SK-N-SH (cell line): Measurements from ENCODE around the gene SMC1A. TPM values are rescaled to one million over a fixed set of nuclear protein-coding genes. Genes with fewer than 3 reads are reported as not detected.

Experiments used
- CTCF ChIA-PET: fragments of 300-600, 350-600 bp; formaldehyde crosslinking; extraction: SDS; loops from one replicate; lab custom pipeline; 2021; lab: Yijun Ruan, JAX
- POLR2A ChIA-PET: fragments of 350-600 bp; sonication (Branson Sonifier 250); formaldehyde crosslinking; extraction: SDS; loops from one replicate; lab custom pipeline; 2020; ENCODE audit warnings: antibody characterized with exemption, inconsistent platforms; lab: Yijun Ruan, JAX
- DNase-seq: peaks from one replicate; pipeline ENCODE4 v3.0.0; 2012
- H2AFZ ChIP-seq: fragments of 200-600 bp; sonication (generic); 2 replicates; pipeline ENCODE4 v1.8.1; 2016; ENCODE audit warnings: antibody characterized with exemption, mild to moderate bottlenecking, low read depth
- H3F3A ChIP-seq: fragments of 200-600 bp; sonication (generic); replicated peaks from 2 replicates; pipeline ENCODE3; 2016; ENCODE audit warnings: antibody characterized with exemption, mild to moderate bottlenecking; ENCODE audit not compliant: insufficient read depth
- H3K27ac ChIP-seq, 2 experiments: fragments of 200-500 bp in 1 of 2; fragments of 200-600 bp in 1 of 2; sonication (Bioruptor generic) in 1 of 2; sonication (generic), shearing (Covaris generic) in 1 of 2; 2 replicates each; pipeline versions ENCODE4 v1.5.1 to v1.6.1; 2014 to 2016; ENCODE audit warnings: low read depth in 2 of 2, inconsistent platforms in 1 of 2, low read length in 1 of 2, mild to moderate bottlenecking in 1 of 2, mixed read lengths in 1 of 2
- H3K27me3 ChIP-seq: fragments of 200-600 bp; sonication (generic), shearing (Covaris generic); 2 replicates; pipeline ENCODE4 v1.6.1; 2016; ENCODE audit warnings: mixed run types; ENCODE audit not compliant: insufficient read depth
- H3K36me3 ChIP-seq, 2 experiments: fragments of 200-500 bp in 1 of 2; fragments of 200-600 bp in 1 of 2; sonication (Bioruptor generic) in 1 of 2; sonication (generic) in 1 of 2; replicated peaks in 1 of 2; 2 replicates each; pipeline versions ENCODE3 to v1.5.1; 2014 to 2016; ENCODE audit warnings: low read length in 1 of 2, mild to moderate bottlenecking in 1 of 2; ENCODE audit not compliant: insufficient read depth in 2 of 2, control insufficient read depth in 1 of 2
- H3K4me1 ChIP-seq, 2 experiments: fragments of 200-500 bp in 1 of 2; fragments of 200-600 bp in 1 of 2; sonication (Bioruptor generic) in 1 of 2; sonication (generic), shearing (Covaris generic) in 1 of 2; 2 replicates each; pipeline versions ENCODE4 v1.5.1 to v1.6.1; 2014 to 2016; ENCODE audit warnings: low read depth in 1 of 2, low read length in 1 of 2, mixed run types in 1 of 2; ENCODE audit not compliant: insufficient read depth in 2 of 2, control insufficient read depth in 1 of 2
- H3K4me2 ChIP-seq: fragments of 200-600 bp; sonication (generic), shearing (Covaris generic); 2 replicates; pipeline ENCODE4 v1.6.1; 2017; ENCODE audit warnings: mixed run types
- H3K4me3 ChIP-seq, 2 experiments: fragments of 200-500 bp in 1 of 2; fragments of 200-600 bp in 1 of 2; sonication (Bioruptor generic) in 1 of 2; sonication (generic), shearing (Covaris generic) in 1 of 2; 2 replicates each; pipeline versions ENCODE4 v1.5.1 to v1.8.1; 2014 to 2016; ENCODE audit warnings: low read depth in 2 of 2, inconsistent platforms in 1 of 2, low read length in 1 of 2, mild to moderate bottlenecking in 1 of 2, mixed read lengths in 1 of 2, moderate library complexity in 1 of 2
- H3K79me2 ChIP-seq: fragments of 200-600 bp; sonication (generic); 2 replicates; pipeline ENCODE4 v1.8.1; 2017; ENCODE audit warnings: mild to moderate bottlenecking; ENCODE audit not compliant: insufficient read depth
- H3K9ac ChIP-seq: fragments of 200-600 bp; sonication (generic); 2 replicates; pipeline ENCODE4 v1.6.1; 2017; ENCODE audit warnings: mixed run types
- H3K9me2 ChIP-seq: fragments of 200-600 bp; sonication (generic); 2 replicates; pipeline ENCODE4 v1.6.1; 2017; ENCODE audit warnings: mixed run types
- H3K9me3 ChIP-seq: fragments of 200-600 bp; sonication (generic); 2 replicates; pipeline ENCODE4 v1.6.1; 2017; ENCODE audit warnings: mixed run types, mild to moderate bottlenecking, moderate library complexity
- H4K20me1 ChIP-seq: fragments of 200-600 bp; sonication (generic); 2 replicates; pipeline ENCODE4 v1.6.1; 2017; ENCODE audit warnings: mild to moderate bottlenecking, mixed run types; ENCODE audit not compliant: insufficient read depth
- CTCF ChIP-seq: fragments of 200-600 bp; sonication (generic); IDR thresholded peaks from 2 replicates; pipeline ENCODE4 v1.6.1; 2017; ENCODE audit warnings: antibody characterized with exemption, mild to moderate bottlenecking, moderate library complexity
- PBX3 ChIP-seq: IDR thresholded peaks from 2 replicates; pipeline ENCODE4; 2012
- POLR2AphosphoS5 ChIP-seq: IDR thresholded peaks from 2 replicates; pipeline ENCODE4 v1.6.1; 2012; ENCODE audit warnings: low read depth, low read length
- SIN3A ChIP-seq: IDR thresholded peaks from 2 replicates; pipeline ENCODE4 v1.6.1; 2012; ENCODE audit warnings: low read depth, mild to moderate bottlenecking, low read length, moderate library complexity, borderline replicate concordance
- USF1 ChIP-seq: IDR thresholded peaks from 2 replicates; pipeline ENCODE4 v1.4.0; 2012; ENCODE audit warnings: low read depth, borderline replicate concordance
- ZBTB33 ChIP-seq: IDR thresholded peaks from 2 replicates; pipeline ENCODE4 v1.4.0; 2012; ENCODE audit warnings: low read depth, borderline replicate concordance
- WGBS: methylation state at CpG from one replicate; pipeline ENCODE4 v1.1.6; 2017; ENCODE audit warnings: low lambda C conversion rate; 5-methylcytosine and 5-hydroxymethylcytosine counted together
- polyA plus RNA-seq, 3 experiments: library from polyadenylated mRNA; depleted of rRNA; stranded (reverse); fragments of >200 nt; gene quantifications; 2 replicates each; pipeline ENCODE4 v1.2.3, GENCODE V29; 2012

SMC1A gene
- polyA plus RNA-seq, 1 of the 3 experiments (the other 2 are of a cell fraction): 34.6 TPM

GRCh38 chrX:53449632-53450031, 27.2 kb upstream of the SMC1A start:
- 47% methylated on average over 3 of the region's 3 CpGs for WGBS
- CTCF ChIA-PET: interaction anchor here (0.9 to 1.6 kb wide), 4 partner anchors 32 to 165 kb away, joined by 3 to 5 read pairs (median 4); no protein-coding TSS in a partner anchor

More at GRCh38 chrX:53449632-53450031, 27.2 kb upstream of the SMC1A start:
- no peak overlapping the region for H3K4me2 ChIP-seq
- DNase-seq: no peak
- no peaks in the 10 kb centered on the region for H3K36me3 ChIP-seq
- no peaks in the 10 kb centered on the region for H4K20me1 ChIP-seq
- no peaks in the 10 kb centered on the region for H3K9me3 ChIP-seq
- POLR2A ChIA-PET: no interaction called here
- H3K27ac ChIP-seq: no peak overlapping the region
- H3K9ac ChIP-seq: no peak overlapping the region
- no peak overlapping the region for H2AFZ ChIP-seq
- H3F3A ChIP-seq: no peaks in the 10 kb centered on the region
- H3K4me1 ChIP-seq: no peaks in the 10 kb centered on the region
- H3K79me2 ChIP-seq: no peaks in the 10 kb centered on the region
- no peak overlapping the region for H3K4me3 ChIP-seq
- H3K9me2 ChIP-seq: no peaks in the 10 kb centered on the region
- TF ChIP-seq ZBTB33: no peak
- no peak for TF ChIP-seq POLR2AphosphoS5
- no peak for TF ChIP-seq CTCF
- no peak for TF ChIP-seq PBX3
- no peak for TF ChIP-seq USF1
- TF ChIP-seq SIN3A: no peak
- H3K27me3 ChIP-seq: no peaks in the 10 kb centered on the region; the same call in 1 of the 2 replicates
